Left renal cortex interstitium (tissue), 4 donors: ENCODE data around the gene CAMK2B. TPM values are rescaled to one million over a fixed set of nuclear protein-coding genes. Genes with fewer than 3 reads are reported as not detected.

Source experiments
- DNase-seq, 4 donors: peaks; one replicate each; pipeline ENCODE4 v3.0.0-alpha.2; 2013; ENCODE audit warnings: low read depth in 4 of 4, low spot score in 2 of 4, missing footprints in 1 of 4
- polyA plus RNA-seq, 4 donors: library from polyadenylated mRNA; unstranded; fragments of 120-200 nt; gene quantifications; one replicate each; pipeline ENCODE4 v1.2.1, GENCODE V29; 2013; ENCODE audit not compliant: insufficient read length in 4 of 4

The CAMK2B gene
- polyA plus RNA-seq, 4 donors: 1.7 to 4.3 (median 3.1) TPM

GRCh38 chr7:44288811-44289340, 36.5 kb downstream of the CAMK2B start:
- no peak for DNase-seq

- DNase-seq: no peak
Measured at GRCh38 chr7:44288381-44288685, 37.1 kb downstream of the CAMK2B start.

DNA sequence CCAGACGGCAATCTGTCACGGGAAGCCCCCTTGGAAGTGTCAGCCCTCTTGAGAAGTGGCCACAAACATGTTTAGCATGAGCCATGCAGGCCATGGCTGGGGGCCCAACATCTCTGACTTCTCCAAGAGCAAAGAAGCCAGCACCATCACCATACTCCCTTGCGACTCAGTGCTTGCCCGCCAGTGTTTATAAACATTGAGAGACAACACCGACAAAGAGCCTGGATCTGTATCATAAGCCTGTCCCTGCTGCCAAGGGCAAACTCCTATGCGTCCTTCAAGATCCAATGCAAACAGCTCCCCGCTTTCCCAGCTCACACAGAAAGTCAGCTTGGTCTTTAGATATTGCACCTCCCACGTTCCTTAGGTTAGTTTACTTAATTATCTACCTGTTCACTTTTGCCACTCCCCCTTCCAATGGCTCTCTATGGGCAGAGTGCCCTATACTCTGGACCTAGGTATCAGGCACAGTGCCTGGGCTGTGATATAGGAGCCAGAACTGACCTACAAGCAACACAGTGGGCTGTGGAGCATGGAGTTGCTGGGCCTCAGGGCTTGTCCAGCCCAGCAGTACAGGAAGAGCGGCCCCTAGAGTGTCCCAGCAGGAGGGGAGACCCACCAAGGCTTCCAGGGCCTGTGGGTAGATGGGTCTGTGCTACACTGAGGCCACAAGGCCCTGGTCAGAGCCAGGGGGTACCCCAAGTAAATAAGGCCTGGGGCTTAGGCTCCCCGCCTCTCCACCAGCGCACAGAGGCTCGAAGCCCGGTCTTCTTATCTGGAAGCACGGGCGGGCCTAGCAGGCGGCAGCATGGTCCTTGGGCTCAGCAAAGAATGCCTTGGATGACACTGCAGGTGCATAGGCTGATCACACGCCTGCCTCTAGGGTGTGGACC, 37.7 kb downstream of the CAMK2B start:
- no peak for DNase-seq

GRCh38 chr7:44286618-44287487, 38.5 kb downstream of the CAMK2B start:
- no peak for DNase-seq

DNA sequence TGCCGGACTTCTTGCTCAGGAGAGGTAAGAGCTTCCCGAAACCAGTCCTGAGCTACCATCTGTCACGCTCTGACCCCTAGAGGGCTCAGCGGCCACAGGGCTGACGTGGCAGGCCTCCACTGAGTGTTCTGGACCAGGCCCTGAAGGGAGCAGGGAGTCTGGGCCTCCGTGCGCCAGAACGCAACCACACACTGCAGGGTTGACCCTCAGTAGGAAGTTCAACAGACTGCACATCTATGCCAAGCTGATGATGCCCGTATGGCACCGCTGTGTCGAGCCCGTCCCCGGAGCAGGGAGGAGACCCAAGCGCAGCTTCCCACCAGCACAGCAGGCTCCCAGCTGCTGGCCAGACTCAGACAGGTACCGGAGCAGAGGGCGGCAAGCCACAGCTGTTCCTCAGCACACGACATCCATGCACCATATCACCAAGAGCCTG, 39.2 kb downstream of the CAMK2B start:
- DNase-seq: no peak

DNA sequence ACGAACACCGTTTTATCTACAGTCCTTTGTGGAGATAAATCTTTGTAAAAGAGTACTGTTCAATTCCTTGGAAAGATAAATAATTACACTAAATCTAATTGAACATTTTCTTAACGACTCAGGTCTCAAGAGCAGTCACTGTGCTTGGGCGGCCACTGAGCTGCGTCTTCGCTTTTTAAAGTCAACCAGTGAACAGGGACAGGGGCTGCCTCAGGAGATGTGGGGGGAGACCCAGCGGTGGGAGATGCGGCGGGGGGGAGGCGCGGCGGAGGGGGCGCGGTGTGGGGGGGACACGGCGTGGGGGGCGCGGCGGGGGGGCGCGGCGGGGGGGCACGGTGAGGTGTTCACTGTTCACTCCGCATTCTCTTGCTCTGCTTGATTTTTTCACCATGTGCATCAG, 39.8 kb downstream of the CAMK2B start:
- DNase-seq: no peak

GRCh38 chr7:44284881-44285541, 40.4 kb downstream of the CAMK2B start:
- DNase-seq: no peak

DNA sequence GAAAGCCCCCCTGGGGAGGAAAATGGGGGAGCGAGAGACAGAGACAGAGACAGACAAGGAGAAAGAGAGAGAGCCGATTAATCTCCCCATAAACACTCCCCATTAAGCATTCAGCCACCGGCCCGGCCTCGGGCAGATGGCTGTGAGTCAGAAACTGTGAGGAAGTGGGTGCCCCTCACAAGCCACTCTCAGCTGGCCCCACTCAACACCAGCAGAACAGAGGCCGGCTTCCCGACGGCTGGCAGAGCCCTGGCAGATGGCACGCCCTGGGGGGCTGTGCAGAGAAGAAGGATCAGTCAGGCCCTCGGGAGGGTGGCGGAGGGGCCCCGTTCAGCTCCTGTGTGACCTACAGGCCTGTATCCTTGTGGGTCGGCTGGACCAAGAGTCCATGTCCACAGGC, 41.2 kb downstream of the CAMK2B start:
- DNase-seq: no peak

DNA sequence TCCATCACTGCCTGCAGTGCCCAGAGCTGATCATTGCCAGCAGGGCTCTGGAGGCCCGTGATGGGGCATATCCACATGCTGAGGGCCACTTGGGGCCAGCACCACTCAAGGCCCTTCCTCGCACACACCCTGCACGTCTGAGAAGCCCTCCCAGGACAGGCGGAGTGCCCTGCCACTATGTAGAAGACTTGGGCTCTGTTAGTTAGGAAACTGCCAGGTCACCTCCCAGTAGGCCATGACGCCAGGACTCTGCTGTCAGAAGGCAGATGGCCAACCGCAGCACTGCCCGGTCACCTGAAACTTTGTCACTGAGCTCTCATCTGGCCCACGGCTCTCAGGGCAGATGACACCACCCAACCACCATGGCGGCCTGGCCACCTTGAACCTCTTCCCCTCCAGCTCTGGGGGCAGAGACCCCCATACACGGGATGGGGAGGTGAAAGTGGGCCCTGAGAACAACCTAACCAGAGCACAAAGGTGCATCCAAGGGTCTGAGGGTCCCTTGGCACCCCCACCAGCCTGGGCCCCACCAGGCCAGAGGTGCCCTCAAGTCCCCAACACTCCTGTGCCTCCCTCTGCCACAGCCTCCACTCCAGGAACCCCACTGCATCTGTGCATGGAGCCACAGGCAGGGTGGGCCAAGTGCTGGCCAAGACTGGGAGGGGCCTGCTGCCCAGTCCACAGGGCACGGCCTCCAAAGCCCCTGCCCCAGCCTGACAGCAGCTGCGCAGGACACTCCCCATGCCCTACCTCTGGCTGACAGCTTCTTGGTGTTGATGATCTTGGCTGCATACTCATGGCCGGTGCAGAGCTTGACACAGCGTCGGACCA, 41.8 kb downstream of the CAMK2B start:
- no peak for DNase-seq

DNA sequence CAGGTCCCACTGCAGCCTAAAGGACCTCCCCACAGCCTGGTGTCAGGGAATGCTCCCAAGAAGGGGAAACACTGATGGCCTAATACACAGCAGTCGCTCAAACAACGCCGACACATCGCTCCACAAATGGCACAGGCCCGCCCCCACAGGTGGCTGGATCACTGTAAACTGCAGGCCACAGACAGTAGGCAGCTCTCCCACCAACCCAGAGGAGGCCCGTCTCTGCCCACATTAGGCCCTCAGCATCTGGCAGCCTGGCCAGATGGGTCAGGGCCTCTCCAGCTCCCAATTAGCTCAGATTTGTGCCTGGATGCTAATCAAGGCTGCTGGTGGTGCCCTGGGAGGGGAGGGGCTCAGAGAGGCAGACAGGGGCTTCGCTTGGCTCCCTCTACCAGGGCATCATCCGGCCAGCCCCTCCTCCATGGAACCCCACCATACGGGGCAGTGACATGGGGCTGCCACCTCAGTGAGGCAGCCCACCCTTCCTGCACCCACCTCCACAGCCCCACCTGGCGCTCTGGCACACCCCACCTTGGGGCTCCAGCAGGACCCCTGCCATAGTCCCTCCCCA, 42.7 kb downstream of the CAMK2B start:
- no peak for DNase-seq

DNA sequence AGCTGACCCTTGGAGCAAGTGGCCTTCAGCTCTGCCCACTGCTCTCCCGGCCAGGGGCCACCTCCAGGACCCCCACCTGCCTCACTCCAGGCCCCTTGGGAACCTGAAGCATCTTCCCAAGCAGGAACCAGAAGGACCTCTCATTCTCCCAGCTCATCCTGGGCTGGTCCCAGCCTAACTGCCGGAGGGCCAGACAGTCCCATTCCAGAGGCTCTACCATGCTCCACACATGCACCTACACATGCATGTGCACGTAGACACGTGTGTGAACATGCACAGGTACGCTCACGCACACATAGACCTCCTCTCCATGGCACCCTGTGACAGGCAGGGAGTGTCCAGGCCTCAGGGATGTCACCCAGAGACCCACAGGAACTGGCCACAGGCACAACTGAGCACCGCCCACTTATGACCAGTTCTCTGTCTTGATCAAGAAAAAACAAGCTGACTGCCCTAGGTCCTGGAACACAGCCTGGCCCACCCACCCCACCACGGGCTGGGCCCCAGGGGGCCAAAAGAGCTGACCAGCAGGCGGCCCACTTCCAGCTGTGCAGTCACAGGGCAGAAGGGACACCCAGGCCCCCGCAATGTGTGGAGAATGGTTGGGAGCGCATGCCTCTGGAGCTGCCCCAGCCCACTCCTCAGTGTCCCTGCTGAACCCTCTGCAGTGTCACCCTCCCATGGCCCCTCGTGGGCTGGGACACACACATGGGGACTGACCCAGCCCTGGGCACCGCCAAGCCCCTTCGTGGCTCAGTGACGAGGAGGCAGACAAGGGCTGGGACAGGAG, 43.4 kb downstream of the CAMK2B start:
- no peak for DNase-seq

- DNase-seq: no peak
Measured at GRCh38 chr7:44280993-44281721, 44.2 kb downstream of the CAMK2B start.

- DNase-seq: no peak
Measured at GRCh38 chr7:44280636-44280992, 44.8 kb downstream of the CAMK2B start.

- no peak for DNase-seq
Measured at GRCh38 chr7:44279731-44280505, 45.5 kb downstream of the CAMK2B start.

GRCh38 chr7:44279286-44279685, 46.1 kb downstream of the CAMK2B start:
- no peak for DNase-seq

DNA sequence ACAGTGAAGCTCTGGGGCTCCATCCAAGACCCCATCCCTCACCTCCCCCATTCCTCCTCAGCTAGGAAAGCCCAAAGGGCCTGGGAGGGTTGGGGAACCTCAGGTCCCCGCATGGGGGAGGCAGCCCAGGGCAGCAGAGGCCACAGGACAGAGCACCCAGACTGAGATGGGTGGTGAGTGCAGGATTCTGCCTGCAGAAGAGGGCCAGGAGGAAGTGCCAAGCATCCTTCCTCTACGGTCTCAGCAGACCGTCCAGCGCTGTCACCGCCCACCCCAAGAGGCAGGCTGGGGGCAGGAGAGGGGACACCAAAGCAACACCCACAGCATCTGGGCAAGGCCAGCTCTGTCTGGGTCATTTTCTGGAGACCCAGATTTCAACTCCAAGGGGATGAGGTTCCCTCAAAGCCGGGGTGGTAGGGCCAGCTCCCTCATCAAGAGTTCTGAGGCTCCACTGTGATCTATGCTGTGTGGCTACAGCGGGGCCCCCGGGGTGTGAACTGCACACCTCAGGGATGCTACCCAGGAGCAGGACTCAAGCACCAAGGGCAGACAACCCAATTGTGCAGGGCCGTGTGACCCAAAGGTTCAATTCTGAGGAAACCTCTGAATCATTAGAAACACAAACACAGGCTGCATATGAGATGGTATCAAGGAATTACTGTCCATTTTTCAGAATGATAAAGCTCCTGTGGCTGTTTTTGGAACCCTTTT, 46.8 kb downstream of the CAMK2B start:
- DNase-seq: no peak

- DNase-seq: no peak
Measured at GRCh38 chr7:44277851-44278250, 47.5 kb downstream of the CAMK2B start.
